Panc1 (cell line): ENCODE results near the gene RRM2.

Source experiments
- POLR2AphosphoS5 ChIP-seq: IDR thresholded peaks from 2 replicates; pipeline ENCODE4 v1.6.1; 2012; ENCODE audit warnings: mild to moderate bottlenecking, low read depth, low read length, moderate library complexity
- SIN3A ChIP-seq: IDR thresholded peaks from 2 replicates; pipeline ENCODE4 v1.6.1; 2012; ENCODE audit warnings: low read depth, mild to moderate bottlenecking, low read length, moderate library complexity, borderline replicate concordance; ENCODE audit not compliant: insufficient read depth
- TCF7L2 ChIP-seq: IDR thresholded peaks from 2 replicates; pipeline ENCODE4 v1.6.1; 2011; ENCODE audit warnings: mild to moderate bottlenecking, low read depth, low read length, inconsistent platforms
- TF ChIP-seq, protein P1 (sequence below): fragments of 450-650 bp; IDR thresholded peaks from 2 replicates; pipeline ENCODE4 v1.5.1; 2017; ENCODE audit warnings: mild to moderate bottlenecking
- TF ChIP-seq, protein P2 (sequence below), 2 experiments: IDR thresholded peaks; 2 replicates each; pipeline ENCODE4 v1.6.1; 2011 to 2012; ENCODE audit warnings: low read depth in 2 of 2, control low read depth in 1 of 2, low read length in 1 of 2, mild to moderate bottlenecking in 1 of 2, moderate library complexity in 1 of 2; ENCODE audit not compliant: insufficient read depth in 1 of 2

DNA sequence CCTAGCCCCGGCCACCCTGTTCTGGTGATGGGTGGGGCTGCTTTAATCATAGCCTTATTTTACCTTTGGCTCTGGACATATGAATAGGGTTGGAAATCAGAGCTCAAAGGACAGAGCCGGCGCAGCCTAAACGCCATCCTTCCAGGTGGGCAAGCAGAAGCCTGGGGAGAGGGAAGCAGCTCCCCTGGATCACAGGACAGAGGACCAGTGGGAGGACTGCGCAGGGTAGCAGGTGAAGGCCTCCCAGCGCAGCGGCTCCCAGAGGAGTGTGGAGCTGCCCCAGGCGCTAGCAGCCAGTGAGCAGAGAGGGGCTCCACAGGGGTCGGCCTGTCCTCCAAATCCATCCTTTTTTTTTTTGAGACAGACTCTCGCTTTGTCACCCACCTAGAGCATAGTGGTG lies 25.9 kb upstream of the RRM2 start:
- no peak for TF ChIP-seq POLR2AphosphoS5
- TF ChIP-seq, protein P1, sequence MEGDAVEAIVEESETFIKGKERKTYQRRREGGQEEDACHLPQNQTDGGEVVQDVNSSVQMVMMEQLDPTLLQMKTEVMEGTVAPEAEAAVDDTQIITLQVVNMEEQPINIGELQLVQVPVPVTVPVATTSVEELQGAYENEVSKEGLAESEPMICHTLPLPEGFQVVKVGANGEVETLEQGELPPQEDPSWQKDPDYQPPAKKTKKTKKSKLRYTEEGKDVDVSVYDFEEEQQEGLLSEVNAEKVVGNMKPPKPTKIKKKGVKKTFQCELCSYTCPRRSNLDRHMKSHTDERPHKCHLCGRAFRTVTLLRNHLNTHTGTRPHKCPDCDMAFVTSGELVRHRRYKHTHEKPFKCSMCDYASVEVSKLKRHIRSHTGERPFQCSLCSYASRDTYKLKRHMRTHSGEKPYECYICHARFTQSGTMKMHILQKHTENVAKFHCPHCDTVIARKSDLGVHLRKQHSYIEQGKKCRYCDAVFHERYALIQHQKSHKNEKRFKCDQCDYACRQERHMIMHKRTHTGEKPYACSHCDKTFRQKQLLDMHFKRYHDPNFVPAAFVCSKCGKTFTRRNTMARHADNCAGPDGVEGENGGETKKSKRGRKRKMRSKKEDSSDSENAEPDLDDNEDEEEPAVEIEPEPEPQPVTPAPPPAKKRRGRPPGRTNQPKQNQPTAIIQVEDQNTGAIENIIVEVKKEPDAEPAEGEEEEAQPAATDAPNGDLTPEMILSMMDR, result no peak
- TF ChIP-seq SIN3A, result no peak
- TF ChIP-seq, protein P2, sequence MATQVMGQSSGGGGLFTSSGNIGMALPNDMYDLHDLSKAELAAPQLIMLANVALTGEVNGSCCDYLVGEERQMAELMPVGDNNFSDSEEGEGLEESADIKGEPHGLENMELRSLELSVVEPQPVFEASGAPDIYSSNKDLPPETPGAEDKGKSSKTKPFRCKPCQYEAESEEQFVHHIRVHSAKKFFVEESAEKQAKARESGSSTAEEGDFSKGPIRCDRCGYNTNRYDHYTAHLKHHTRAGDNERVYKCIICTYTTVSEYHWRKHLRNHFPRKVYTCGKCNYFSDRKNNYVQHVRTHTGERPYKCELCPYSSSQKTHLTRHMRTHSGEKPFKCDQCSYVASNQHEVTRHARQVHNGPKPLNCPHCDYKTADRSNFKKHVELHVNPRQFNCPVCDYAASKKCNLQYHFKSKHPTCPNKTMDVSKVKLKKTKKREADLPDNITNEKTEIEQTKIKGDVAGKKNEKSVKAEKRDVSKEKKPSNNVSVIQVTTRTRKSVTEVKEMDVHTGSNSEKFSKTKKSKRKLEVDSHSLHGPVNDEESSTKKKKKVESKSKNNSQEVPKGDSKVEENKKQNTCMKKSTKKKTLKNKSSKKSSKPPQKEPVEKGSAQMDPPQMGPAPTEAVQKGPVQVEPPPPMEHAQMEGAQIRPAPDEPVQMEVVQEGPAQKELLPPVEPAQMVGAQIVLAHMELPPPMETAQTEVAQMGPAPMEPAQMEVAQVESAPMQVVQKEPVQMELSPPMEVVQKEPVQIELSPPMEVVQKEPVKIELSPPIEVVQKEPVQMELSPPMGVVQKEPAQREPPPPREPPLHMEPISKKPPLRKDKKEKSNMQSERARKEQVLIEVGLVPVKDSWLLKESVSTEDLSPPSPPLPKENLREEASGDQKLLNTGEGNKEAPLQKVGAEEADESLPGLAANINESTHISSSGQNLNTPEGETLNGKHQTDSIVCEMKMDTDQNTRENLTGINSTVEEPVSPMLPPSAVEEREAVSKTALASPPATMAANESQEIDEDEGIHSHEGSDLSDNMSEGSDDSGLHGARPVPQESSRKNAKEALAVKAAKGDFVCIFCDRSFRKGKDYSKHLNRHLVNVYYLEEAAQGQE (IDR thresholded peaks at IDR 0.05; ENCODE audit: insufficient read depth in 1 of 2, low read depth in 2 of 2, low read length in 1 of 2), result no peak
- no peak for TF ChIP-seq TCF7L2
